ENCODE results near the gene NCAM1.

Gene NCAM1

GRCh38 chr11:113090716-113091480 lies 129.7 kb downstream of the NCAM1 start:
- DNase-seq = peak; percentile 39

GRCh38 chr11:113091481-113091780 lies 130.2 kb downstream of the NCAM1 start:
- no peak for DNase-seq

GRCh38 chr11:113096648-113097047 lies 135.4 kb downstream of the NCAM1 start:
- DNase-seq = no peak

- no peak for DNase-seq
Measured at GRCh38 chr11:113103932-113104690, 142.9 kb downstream of the NCAM1 start.

GRCh38 chr11:113104691-113105251 lies 143.6 kb downstream of the NCAM1 start:
- DNase-seq = no peak

- DNase-seq = no peak
Measured at GRCh38 chr11:113105592-113105991, 144.4 kb downstream of the NCAM1 start.

GRCh38 chr11:113106507-113106906 lies 145.3 kb downstream of the NCAM1 start:
- no peak for DNase-seq

- DNase-seq = no peak
Measured at GRCh38 chr11:113110046-113110445, 148.8 kb downstream of the NCAM1 start.

- no peak for DNase-seq
Measured at GRCh38 chr11:113111156-113111555, 149.9 kb downstream of the NCAM1 start.

- no peak for DNase-seq
Measured at GRCh38 chr11:113112307-113112706, 151.1 kb downstream of the NCAM1 start.

- peak; percentile 88 for DNase-seq
Measured at GRCh38 chr11:113113801-113114704, 152.8 kb downstream of the NCAM1 start.

GRCh38 chr11:113114705-113115027 lies 153.4 kb downstream of the NCAM1 start:
- no peak for DNase-seq

GRCh38 chr11:113118104-113118503 lies 156.9 kb downstream of the NCAM1 start:
- no peak for DNase-seq

GRCh38 chr11:113119074-113119473 lies 157.9 kb downstream of the NCAM1 start:
- no peak for DNase-seq

- DNase-seq = no peak
Measured at GRCh38 chr11:113119966-113120736, 158.9 kb downstream of the NCAM1 start.

GRCh38 chr11:113121746-113122145 lies 160.5 kb downstream of the NCAM1 start:
- no peak for DNase-seq

- no peak for DNase-seq
Measured at GRCh38 chr11:113124006-113124405, 162.8 kb downstream of the NCAM1 start.

GRCh38 chr11:113124578-113124977 lies 163.4 kb downstream of the NCAM1 start:
- DNase-seq = no peak

GRCh38 chr11:113129261-113129992 lies 168.2 kb downstream of the NCAM1 start:
- no peak for DNase-seq

- DNase-seq = no peak
Measured at GRCh38 chr11:113131036-113131775, 170.0 kb downstream of the NCAM1 start.

- no peak for DNase-seq
Measured at GRCh38 chr11:113133071-113133470, 171.9 kb downstream of the NCAM1 start.

Data from NCI-H510A treated with DMSO at 0.1 percent for 48 hours (cell line).